Erythroblast (primary cell): Measurements from ENCODE around the gene UBN2.

Source experiments
- DNase-seq, 2 experiments: peaks; one replicate each; lab custom pipeline; 2025; lab: John Stamatoyannopoulos, UW
- GATA1 ChIP-seq: IDR thresholded peaks from 2 replicates; pipeline ENCODE4 v1.6.1; 2011; ENCODE audit warnings: low read depth, mild to moderate bottlenecking, control low read depth, low read length, moderate library complexity
- POLR2A ChIP-seq: IDR thresholded peaks from 2 replicates; pipeline ENCODE4 v1.6.1; 2011; ENCODE audit warnings: mild to moderate bottlenecking, low read length

Gene UBN2

DNA sequence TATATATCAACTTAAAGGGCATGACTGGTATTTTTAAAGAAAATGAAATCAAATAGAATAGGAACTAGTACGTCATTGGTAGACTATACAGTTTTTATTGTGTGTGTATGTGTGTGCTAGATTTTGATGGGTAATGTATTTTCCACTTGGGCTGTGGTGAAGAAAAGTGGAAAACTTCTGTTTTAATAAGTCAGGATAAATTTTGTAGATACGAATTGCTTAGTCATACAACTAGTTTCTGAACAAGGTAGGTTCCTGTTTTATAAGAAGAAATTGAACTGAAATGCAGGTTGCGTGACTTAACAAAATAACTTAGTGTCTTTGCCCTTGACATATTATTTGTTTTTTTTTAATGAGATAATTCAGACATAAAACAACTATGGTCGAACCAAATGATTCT is 24.3 kb downstream of the UBN2 start:
- TF ChIP-seq POLR2A (no peak), GATA1 (no peak)

DNA sequence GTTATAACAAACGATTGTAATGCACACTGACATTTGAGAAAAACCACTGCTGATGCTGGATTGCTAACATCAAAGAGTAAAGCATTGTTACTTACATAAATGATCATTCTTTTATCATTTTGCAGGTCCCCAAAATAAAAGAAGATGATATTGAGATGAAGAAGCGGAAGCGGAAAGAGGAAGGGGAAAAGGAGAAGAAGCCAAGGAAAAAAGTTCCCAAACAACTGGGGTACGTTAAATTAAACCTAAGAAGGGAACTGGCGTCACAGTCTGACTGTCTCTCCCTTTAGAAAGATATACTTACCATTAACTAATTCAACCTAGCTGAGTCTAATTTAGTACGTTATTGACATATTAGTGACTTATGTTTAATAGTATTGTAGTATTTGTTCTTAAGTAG is 28.1 kb downstream of the UBN2 start:
- no peak for TF ChIP-seq POLR2A
- DNase-seq: no peak

More for the DNA sequence above, 24.3 kb downstream of the UBN2 start:
- DNase-seq: no peak

DNA sequence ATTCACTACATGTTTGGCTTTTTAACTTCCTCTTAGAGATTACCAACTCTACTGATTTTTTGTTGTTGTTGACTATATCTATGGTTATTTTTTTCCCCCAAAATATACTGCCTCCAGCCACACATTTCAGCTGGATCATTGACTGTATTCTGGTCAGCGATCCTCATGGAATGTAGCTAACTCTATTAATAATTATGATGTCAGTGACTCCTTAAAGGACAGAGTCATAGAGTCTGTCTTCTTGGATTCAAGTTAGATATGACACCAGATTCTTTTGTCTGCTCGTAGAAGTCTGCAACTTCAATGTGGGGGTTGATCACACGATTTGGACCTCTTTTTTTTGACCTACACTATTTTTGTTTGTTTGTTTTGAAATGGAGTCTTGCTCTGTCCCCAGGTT is 33.2 kb downstream of the UBN2 start:
- TF ChIP-seq GATA1 (no peak), POLR2A (no peak)

DNA sequence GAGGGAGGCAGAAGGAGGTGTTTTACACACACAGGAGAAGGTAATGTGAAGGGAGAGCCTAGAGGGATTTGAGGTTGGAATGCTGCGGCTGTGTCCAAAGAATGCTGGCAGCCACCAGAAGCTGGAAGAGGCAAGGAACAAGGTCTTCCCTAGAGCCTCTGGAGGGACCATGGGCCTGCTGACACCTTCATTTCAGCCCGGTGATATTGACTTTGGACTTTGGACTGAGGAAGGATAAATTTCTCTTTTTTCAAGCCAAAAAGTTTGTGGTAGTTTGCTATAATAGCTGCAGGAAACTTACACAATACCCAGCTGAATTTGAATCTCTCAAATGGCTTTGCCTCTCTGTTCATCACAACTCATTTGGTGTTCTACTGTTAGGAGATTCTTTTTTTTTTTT is 34.6 kb downstream of the UBN2 start:
- DNase-seq: no peak
- TF ChIP-seq GATA1 (no peak), POLR2A (no peak)

More for the DNA sequence above, 33.2 kb downstream of the UBN2 start:
- DNase-seq: no peak

DNA sequence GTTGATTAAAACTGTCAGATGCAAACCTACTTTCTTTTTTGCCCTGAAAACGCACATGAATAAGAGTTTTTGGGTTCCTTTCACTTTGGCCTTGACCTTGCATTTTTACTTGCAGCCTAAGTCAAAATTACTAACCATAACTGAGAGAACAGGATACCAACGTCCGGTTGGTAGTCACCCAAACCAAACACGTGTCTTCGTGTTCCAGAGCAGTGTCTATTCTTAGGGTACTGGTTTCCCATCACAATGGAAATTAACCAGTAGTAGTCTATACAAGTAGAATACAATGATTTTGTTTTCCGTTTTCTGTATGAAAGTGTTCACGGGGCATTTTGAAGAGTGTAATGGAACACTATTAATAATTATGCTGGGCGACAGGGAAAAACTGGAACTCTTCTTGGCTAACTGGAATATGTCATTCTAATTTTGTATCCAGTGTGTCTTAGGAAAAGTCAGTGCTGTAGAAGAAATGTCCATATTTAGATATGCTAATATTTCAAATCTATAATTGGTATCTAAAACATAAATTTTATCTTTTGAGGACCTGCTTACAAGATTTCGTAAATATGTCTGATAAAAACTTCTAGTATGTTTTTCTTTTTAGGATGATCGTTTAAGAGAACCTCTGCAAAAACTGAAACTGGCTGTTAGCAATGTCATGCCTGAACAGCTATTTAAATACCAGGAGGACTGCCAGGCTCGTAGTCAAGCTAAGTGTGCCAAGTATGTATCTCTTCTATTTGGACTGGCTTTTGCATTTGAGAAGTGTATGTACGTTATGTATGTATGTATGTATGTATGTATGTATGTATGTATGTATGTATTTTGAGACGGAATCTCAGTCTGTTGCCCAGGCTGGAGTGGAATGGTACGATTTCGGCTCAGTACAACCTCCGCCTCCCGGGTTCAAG is 40.9 kb downstream of the UBN2 start:
- TF ChIP-seq POLR2A: no peak
- no peak for TF ChIP-seq GATA1
- no peak for DNase-seq

DNA sequence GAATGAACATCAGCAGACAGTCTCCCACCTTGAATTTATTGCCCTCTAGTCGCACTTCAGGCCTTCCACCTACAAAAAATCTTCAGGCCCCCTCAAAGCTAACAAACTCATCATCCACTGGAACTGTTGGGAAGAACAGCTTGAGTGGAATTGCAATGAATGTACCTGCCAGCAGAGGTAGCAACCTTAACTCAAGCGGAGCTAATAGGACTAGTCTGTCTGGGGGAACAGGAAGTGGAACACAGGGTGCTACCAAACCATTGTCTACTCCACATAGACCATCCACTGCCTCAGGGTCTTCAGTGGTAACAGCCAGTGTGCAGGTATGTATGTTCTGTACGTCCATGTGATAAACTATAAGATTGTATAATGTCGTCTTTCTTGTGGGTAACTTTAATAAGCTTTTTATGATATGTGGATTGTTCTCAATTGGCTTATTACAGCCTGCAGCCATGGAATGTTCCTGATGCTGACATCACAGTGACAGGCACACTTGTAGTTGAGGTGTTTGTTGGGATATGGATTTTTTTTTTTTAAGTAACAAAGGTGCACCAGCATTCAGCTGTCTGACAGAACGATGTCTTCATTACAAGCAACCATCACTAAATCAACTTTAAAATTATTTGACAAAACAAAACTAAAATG is 53.3 kb downstream of the UBN2 start:
- TF ChIP-seq POLR2A (no peak), GATA1 (no peak)
- peak in 1 of 2 experiments; percentile 14 for DNase-seq

DNA sequence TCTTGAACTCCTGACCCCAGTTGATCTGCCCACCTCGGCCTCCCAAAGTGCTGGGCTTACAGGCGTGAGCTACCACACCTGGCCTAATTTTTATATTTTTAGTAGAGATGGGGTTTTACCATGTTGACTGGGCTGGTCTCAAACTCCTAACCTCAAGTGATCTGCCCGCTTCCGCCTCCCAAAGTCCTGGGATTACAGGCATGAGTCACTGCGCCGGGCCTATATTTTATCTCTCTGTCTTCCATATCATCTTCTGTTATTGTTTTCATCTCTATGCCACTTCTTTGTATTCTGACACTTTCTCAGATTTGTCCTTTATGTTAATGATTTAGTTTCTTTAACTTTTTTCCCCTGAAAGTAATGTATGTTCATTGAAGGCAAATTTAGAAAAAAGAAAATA is 55.1 kb downstream of the UBN2 start:
- TF ChIP-seq POLR2A: no peak
- no peak for TF ChIP-seq GATA1
- no peak for DNase-seq

DNA sequence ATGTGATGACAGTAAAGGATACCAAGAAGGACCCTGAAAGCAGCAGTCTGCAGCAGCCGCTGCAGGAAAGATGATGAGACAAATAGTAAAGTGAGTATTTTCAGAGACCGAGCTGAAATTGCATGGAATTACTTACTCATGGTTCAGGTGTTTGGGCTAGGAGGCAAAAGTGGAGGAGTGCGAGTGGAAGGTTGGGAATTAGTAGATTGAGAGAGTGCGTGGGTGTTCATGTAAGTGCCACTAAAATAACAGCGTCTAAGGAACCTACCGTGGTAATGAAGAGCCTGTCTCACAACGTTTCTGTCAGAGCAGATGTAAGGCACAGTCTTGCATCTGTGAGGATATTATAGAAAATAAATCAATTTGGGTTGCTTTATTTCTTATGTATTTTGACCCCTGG is 61.8 kb downstream of the UBN2 start:
- TF ChIP-seq GATA1 (no peak), POLR2A (no peak)
- DNase-seq: no peak

DNA sequence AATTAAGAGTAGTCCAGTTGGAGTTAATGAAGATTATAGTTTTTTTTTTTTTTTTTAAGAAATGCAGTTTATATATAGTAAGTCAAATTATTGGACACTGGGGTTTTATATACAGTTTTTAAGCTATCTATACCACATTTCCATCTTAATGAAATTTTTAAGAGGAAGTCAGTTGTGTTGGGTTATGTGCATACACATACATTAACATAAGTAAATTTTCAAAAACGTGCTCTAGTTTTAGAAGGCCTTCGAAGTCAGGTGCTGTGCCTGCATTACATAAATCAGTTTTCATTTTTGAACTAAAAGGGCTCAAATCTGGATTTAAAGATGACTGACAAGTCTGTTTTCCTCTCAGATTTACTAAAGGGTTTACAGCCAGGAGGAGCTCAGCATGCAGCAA is 62.5 kb downstream of the UBN2 start:
- TF ChIP-seq GATA1: no peak
- no peak for TF ChIP-seq POLR2A
- no peak for DNase-seq

DNA sequence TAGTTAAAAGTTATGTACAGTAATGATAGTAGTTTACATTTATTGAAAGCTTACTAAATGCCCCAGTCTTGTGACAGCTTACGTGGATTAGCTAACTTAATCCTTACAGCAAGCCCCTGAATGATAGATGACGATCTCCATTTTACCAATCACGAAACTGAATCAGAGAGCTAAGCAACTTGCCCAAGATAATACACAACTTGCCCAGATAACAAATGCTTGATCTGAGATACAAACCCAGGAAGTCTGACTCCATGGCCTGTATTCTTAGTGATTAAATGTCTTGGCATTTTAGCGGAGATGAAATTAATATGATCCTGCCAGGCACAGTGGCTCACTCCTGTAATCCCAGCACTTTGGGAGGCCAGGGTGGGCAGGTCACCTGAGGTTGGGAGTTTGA is 63.2 kb downstream of the UBN2 start:
- TF ChIP-seq GATA1 (no peak), POLR2A (no peak)
- DNase-seq: no peak

DNA sequence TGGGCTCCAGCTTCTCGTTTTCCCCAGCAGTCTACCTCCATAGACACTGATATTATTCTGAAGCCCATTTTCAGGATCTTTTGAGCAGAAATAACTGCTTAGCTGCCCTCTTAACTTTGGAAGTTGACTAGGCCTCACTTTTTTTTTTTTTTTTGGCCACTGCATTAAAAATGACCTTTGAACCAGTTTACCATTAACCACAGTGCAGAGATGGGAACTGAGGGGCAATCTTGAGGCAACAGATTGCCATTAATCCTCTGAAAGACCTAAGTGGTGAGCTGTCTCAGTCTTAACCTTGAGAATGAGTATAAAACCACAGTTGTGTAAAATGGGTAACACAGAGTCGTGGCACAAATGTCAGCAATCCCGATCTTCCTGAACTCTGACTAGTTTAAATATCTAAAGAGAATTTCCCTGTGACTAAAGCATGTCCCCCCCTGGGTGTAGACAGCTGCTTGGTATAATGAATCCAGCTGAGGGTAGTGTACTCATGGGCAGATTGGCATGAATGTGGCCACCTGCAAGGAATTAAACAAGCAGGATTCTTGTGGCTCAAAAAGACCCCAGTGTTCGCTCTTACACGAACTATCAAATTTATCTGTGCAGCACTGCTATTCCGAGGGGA is 64.0 kb downstream of the UBN2 start:
- no peak for DNase-seq
- no peak for TF ChIP-seq GATA1
- TF ChIP-seq POLR2A: no peak

DNA sequence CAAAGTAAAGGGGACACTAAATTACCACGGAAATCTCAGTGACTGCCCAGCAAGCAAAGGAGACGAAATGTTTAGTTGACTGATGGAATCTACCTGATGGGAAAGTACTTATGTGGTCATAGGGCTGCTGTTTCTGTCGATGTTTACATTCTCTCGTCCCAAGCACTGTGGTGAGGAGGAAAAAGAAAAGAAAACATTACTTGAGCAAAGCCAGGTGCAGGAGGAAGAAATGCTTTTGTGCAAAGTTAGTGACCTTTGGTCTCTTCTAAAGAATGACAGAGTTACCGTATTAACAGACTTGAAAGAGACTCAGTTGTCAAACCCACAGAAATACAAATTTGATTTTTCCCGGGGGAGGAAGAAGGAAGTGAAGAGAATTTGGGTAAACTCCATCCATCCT is 66.8 kb downstream of the UBN2 start:
- no peak for DNase-seq
- TF ChIP-seq GATA1: no peak
- no peak for TF ChIP-seq POLR2A

DNA sequence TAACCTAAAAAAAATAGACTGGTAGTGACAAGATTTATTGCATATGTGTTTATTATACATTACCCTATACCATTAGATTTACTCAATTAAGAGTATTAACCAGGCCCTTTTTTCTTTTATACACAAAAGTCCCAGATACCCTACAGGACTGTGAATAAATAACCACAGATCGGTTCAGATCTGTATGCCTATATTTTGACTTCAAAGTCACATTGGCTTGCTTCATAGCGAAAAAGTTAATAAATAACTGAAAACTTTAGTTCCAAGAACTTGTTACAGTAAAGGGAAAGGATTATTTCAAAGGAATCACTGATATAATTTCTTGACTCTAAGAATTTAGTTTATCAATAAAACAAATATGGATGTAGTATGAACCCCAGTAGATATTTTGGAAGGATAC is 68.3 kb downstream of the UBN2 start:
- no peak for TF ChIP-seq POLR2A
- TF ChIP-seq GATA1: no peak

DNA sequence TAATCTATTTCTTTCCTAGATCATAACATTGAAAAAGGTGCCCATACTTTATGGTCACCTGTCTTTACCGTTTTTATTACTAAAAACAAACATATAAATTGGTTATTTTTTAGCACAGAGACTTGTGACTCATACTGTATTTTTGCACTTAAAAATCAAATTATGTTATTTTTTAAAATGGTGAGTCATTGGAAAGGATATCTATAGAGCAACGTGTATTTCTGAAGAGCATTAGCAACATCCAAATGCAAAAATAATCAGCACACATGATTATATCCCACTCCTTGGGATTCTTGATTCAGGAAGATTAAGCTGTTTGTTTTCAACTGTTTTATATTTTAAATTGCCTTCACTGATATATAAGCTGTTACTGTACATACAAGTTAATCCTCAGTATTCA is 69.4 kb downstream of the UBN2 start:
- DNase-seq: no peak
- TF ChIP-seq GATA1 (no peak), POLR2A (no peak)

More for the DNA sequence above, 68.3 kb downstream of the UBN2 start:
- DNase-seq: no peak

DNA sequence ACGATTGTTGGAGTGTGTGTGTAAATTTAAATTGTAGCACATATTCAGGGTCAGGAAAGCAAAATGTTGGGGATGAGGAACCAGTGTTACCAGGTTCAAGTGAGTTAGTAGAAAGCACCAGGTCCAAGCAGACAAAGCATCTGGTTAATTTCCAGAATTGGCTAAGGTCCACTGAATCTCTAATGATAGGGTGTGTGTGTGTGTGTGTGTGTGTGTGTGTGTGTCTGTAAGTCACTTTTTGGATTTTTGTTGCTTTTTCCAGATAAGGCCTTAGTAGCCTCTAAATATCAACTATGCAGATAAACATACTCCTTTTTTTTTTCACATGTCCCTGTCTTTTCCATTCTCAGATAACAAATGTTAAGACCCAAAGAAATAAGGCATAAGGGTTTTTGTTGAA is 73.5 kb downstream of the UBN2 start:
- TF ChIP-seq GATA1 (no peak), POLR2A (no peak)
- DNase-seq: peak; percentile 13 to 35
